Endothelial cell of umbilical vein (primary cell): ENCODE measurements around the gene SYNPO2.
A peak's percentile ranks its signal among the peaks of the same experiment; 100 is the strongest.

ENCODE experiments used
- CTCF ChIP-seq, 2 donors: IDR thresholded peaks; 1 replicate in 1 of 2; 2 replicates in 1 of 2; pipeline ENCODE4 v1.5.1; 2011; ENCODE audit warnings: low read length in 2 of 2, mild to moderate bottlenecking in 2 of 2, moderate library complexity in 2 of 2, control low read depth in 1 of 2, inconsistent platforms in 1 of 2, low read depth in 1 of 2; ENCODE audit not compliant: insufficient read depth in 1 of 2; ENCODE audit errors: extremely low read depth in 1 of 2
- EZH2 ChIP-seq: IDR thresholded peaks from 2 replicates; pipeline ENCODE4 v1.6.1; 2012; ENCODE audit warnings: borderline replicate concordance, low read depth, mild to moderate bottlenecking, moderate library complexity, low read length, inconsistent platforms; ENCODE audit not compliant: severe bottlenecking
- JUN ChIP-seq: IDR thresholded peaks from 2 replicates; pipeline ENCODE4 v1.6.1; 2011; ENCODE audit warnings: borderline replicate concordance, low read depth; ENCODE audit not compliant: insufficient read length, insufficient read depth
- MAX ChIP-seq: IDR thresholded peaks from 2 replicates; pipeline ENCODE4 v1.6.1; 2011; ENCODE audit not compliant: insufficient read depth, insufficient read length
- MYC ChIP-seq: IDR thresholded peaks from one replicate; pipeline ENCODE4 v1.6.1; 2011; ENCODE audit warnings: mild to moderate bottlenecking, low read depth, low read length
- POLR2A ChIP-seq: IDR thresholded peaks from 2 replicates; pipeline ENCODE4 v1.6.1; 2012; ENCODE audit warnings: low read depth, mild to moderate bottlenecking, control low read depth, low read length
- POLR2AphosphoS5 ChIP-seq: IDR thresholded peaks from 2 replicates; pipeline ENCODE4 v1.6.1; 2012; ENCODE audit warnings: low read depth, mild to moderate bottlenecking, control low read depth, low read length, moderate library complexity; ENCODE audit not compliant: insufficient read depth

- TF ChIP-seq CTCF (IDR thresholded peaks at IDR 0.05; ENCODE audit: extremely low read depth in 1 of 2, insufficient read depth in 1 of 2, low read depth in 1 of 2, low read length in 2 of 2) (peak; percentile 58 to 77), POLR2AphosphoS5 (no peak), POLR2A (no peak), MYC (no peak), JUN (no peak), EZH2 (no peak), MAX (no peak)
Measured at GRCh38 chr4:118865091-118865708, 23.5 kb upstream of the SYNPO2 start.
